HG03139 (cell line): Measurements from ENCODE around the gene S1PR2.
"Not testable (repeated sequence)": the region's sequence is repeated elsewhere in the genome, so short reads cannot be mapped to it uniquely, and the experiment has no call there.

Experiments used
- ATAC-seq: cut with Tn5 transposase; IDR thresholded peaks from one replicate; pipeline ENCODE4 v1.9.1; 2021; ENCODE audit not compliant: unreplicated experiment

Gene S1PR2

GRCh38 chr19:10224337-10224736 is 6.8 kb downstream of the S1PR2 start:
- no peak for ATAC-seq

- ATAC-seq, result no peak
These were observed 7.5 kb downstream of the S1PR2 start for GRCh38 chr19:10223488-10224213.

- no peak for ATAC-seq
These were observed 8.8 kb downstream of the S1PR2 start for GRCh38 chr19:10222201-10222890.

- ATAC-seq, result no peak
These were observed 10.4 kb downstream of the S1PR2 start for GRCh38 chr19:10220695-10221094.

GRCh38 chr19:10219678-10220077 is 11.5 kb downstream of the S1PR2 start:
- ATAC-seq, result no peak

GRCh38 chr19:10217085-10217484 is 14.0 kb downstream of the S1PR2 start:
- ATAC-seq, result no peak

GRCh38 chr19:10214784-10215183 is 16.3 kb downstream of the S1PR2 start:
- ATAC-seq, result no peak

- no peak for ATAC-seq
These were observed 19.4 kb downstream of the S1PR2 start for GRCh38 chr19:10211691-10212090.

GRCh38 chr19:10211061-10211460 is 20.1 kb downstream of the S1PR2 start:
- ATAC-seq, result no peak

GRCh38 chr19:10209315-10209714 is 21.8 kb downstream of the S1PR2 start:
- ATAC-seq, result no peak

- no peak for ATAC-seq
These were observed 24.1 kb downstream of the S1PR2 start for GRCh38 chr19:10207026-10207425.

- no peak for ATAC-seq
These were observed 24.8 kb downstream of the S1PR2 start for GRCh38 chr19:10206226-10206885.

- no peak for ATAC-seq
These were observed 25.5 kb downstream of the S1PR2 start for GRCh38 chr19:10205636-10206035.

- no peak for ATAC-seq
These were observed 27.4 kb downstream of the S1PR2 start for GRCh38 chr19:10203686-10204085.

GRCh38 chr19:10201176-10201575 is 30.0 kb downstream of the S1PR2 start:
- ATAC-seq, result no peak

- ATAC-seq, result not testable (repeated sequence)
These were observed 31.0 kb downstream of the S1PR2 start for GRCh38 chr19:10200101-10200500.

- ATAC-seq, result not testable (repeated sequence)
These were observed 32.1 kb downstream of the S1PR2 start for GRCh38 chr19:10198889-10199644.

- ATAC-seq, result peak; percentile 17
These were observed 36.0 kb downstream of the S1PR2 start for GRCh38 chr19:10195199-10195519.

- ATAC-seq, result peak; percentile 78
These were observed 36.5 kb downstream of the S1PR2 start, which contains the start of gene DNMT1 for GRCh38 chr19:10194500-10195198. TSS of gene DNMT1 (minus strand) at chr19:10194953. CDS start at chr19:10194899, 54 bp downstream.

GRCh38 chr19:10193790-10194499 is 37.2 kb downstream of the S1PR2 start:
- peak; percentile 23 for ATAC-seq
